Neural cell (in vitro differentiated cells): Measurements from ENCODE around the gene CYP19A1. TPM values are rescaled to one million over a fixed set of nuclear protein-coding genes. Genes with fewer than 3 reads are reported as not detected.

Experiments used
- H2AFZ ChIP-seq: fragments of 200-600, 300-800 bp; sonication (generic), shearing (Covaris generic); 2 replicates; pipeline ENCODE4 v1.6.0; 2014; ENCODE audit warnings: low read depth, mild to moderate bottlenecking, antibody characterized with exemption, low read length, moderate library complexity
- H3F3A ChIP-seq: fragments of 200-600 bp; shearing (Covaris generic); 2 replicates; pipeline ENCODE4 v1.6.1; 2016; ENCODE audit warnings: mild to moderate bottlenecking, moderate library complexity, mixed read lengths, antibody characterized with exemption, low read length; ENCODE audit not compliant: insufficient read depth, poor library complexity, severe bottlenecking
- H3K27ac ChIP-seq: fragments of 200-600, 300-800 bp; sonication (generic), shearing (Covaris generic); 2 replicates; pipeline ENCODE4 v1.5.1; 2014; ENCODE audit warnings: mild to moderate bottlenecking, low read length, moderate library complexity
- H3K27me3 ChIP-seq: fragments of 300-800, 200-600 bp; sonication (generic), shearing (Covaris generic); 2 replicates; pipeline ENCODE4 v1.6.0; 2014; ENCODE audit warnings: mild to moderate bottlenecking, low read depth, low read length, moderate library complexity; ENCODE audit not compliant: insufficient read depth
- H3K36me3 ChIP-seq: fragments of 300-800, 200-600 bp; sonication (generic), shearing (Covaris generic); 2 replicates; pipeline ENCODE4 v1.5.1; 2014; ENCODE audit warnings: mild to moderate bottlenecking, antibody characterized with exemption, low read length, moderate library complexity; ENCODE audit not compliant: insufficient read depth
- H3K4me2 ChIP-seq: fragments of 300-800, 200-600 bp; sonication (generic), shearing (Covaris generic); 2 replicates; pipeline ENCODE4 v1.6.0; 2014; ENCODE audit warnings: mild to moderate bottlenecking, low read length
- H3K4me3 ChIP-seq: fragments of 300-800, 200-600 bp; sonication (generic), shearing (Covaris generic); 2 replicates; pipeline ENCODE4 v1.5.1; 2014; ENCODE audit warnings: mild to moderate bottlenecking, low read length, moderate library complexity
- H3K79me2 ChIP-seq: fragments of 200-600 bp; shearing (Covaris generic); replicated peaks from 2 replicates; pipeline ENCODE4 v1.6.0; 2014; ENCODE audit warnings: mild to moderate bottlenecking, low read length, moderate library complexity; ENCODE audit not compliant: insufficient read depth
- H3K9ac ChIP-seq: fragments of 300-800, 200-600 bp; sonication (generic), shearing (Covaris generic); 2 replicates; pipeline ENCODE4 v1.6.1; 2016; ENCODE audit warnings: mild to moderate bottlenecking, low read length, mixed read lengths
- H3K9me2 ChIP-seq: fragments of 200-600 bp; shearing (Covaris generic); 2 replicates; pipeline ENCODE4 v1.6.1; 2016; ENCODE audit warnings: mild to moderate bottlenecking, low read length, mixed read lengths; ENCODE audit not compliant: insufficient read depth
- H3K9me3 ChIP-seq: fragments of 200-600, 300-800 bp; sonication (generic), shearing (Covaris generic); 2 replicates; pipeline ENCODE4 v1.6.1; 2016; ENCODE audit warnings: mild to moderate bottlenecking, mixed run types, low read length, moderate library complexity, mixed read lengths
- H4K20me1 ChIP-seq: fragments of 200-600 bp; shearing (Covaris generic); 2 replicates; pipeline ENCODE4 v1.6.1; 2016; ENCODE audit warnings: mild to moderate bottlenecking, mixed run types; ENCODE audit not compliant: insufficient read depth
- EP300 ChIP-seq: fragments of 450-650 bp; conservative IDR thresholded peaks from 2 replicates; pipeline ENCODE4 v1.6.1; 2014; ENCODE audit warnings: antibody characterized with exemption, mild to moderate bottlenecking, moderate library complexity; ENCODE audit not compliant: poor library complexity, severe bottlenecking
- EZH2 ChIP-seq: fragments of 200-600, 300-800 bp; shearing (Covaris generic), sonication (generic); IDR thresholded peaks from 2 replicates; pipeline ENCODE4 v1.6.1; 2014; ENCODE audit warnings: antibody characterized with exemption, low read length, borderline replicate concordance, mild to moderate bottlenecking; ENCODE audit not compliant: insufficient read depth, poor library complexity, severe bottlenecking
- MXI1 ChIP-seq: fragments of 450-650 bp; conservative IDR thresholded peaks from 2 replicates; pipeline ENCODE4 v1.6.1; 2014; ENCODE audit warnings: antibody characterized with exemption, mild to moderate bottlenecking; ENCODE audit not compliant: poor library complexity, severe bottlenecking
- POLR2AphosphoS5 ChIP-seq: IDR thresholded peaks from 2 replicates; pipeline ENCODE4 v1.6.1; 2012
- RAD21 ChIP-seq: fragments of 450-650 bp; conservative IDR thresholded peaks from 2 replicates; pipeline ENCODE4 v1.6.1; 2014; ENCODE audit warnings: antibody characterized with exemption, mild to moderate bottlenecking, moderate library complexity
- SMC3 ChIP-seq: fragments of 450-650 bp; conservative IDR thresholded peaks from 2 replicates; pipeline ENCODE4 v1.6.1; 2014; ENCODE audit warnings: antibody characterized with exemption, mild to moderate bottlenecking, moderate library complexity; ENCODE audit not compliant: poor library complexity
- TAF1 ChIP-seq: IDR thresholded peaks from 2 replicates; pipeline ENCODE4 v1.6.1; 2012; ENCODE audit warnings: low read depth
- polyA plus RNA-seq: library from polyadenylated mRNA; depleted of rRNA; stranded (reverse); fragments of >200 nt; gene quantifications from 2 replicates; pipeline ENCODE4 v1.2.3, GENCODE V29; 2014
- TF ChIP-seq, protein P1 (sequence below): IDR thresholded peaks from 2 replicates; pipeline ENCODE4 v1.6.1; 2012; ENCODE audit warnings: borderline replicate concordance
- TF ChIP-seq, protein P2 (sequence below): fragments of 450-650 bp; IDR thresholded peaks from 2 replicates; pipeline ENCODE4 v1.5.1; 2014; ENCODE audit warnings: antibody characterized with exemption, mild to moderate bottlenecking, moderate library complexity; ENCODE audit not compliant: poor library complexity, severe bottlenecking

Gene CYP19A1
- polyA plus RNA-seq, 1 donor from 2014 or later, result not detected

DNA sequence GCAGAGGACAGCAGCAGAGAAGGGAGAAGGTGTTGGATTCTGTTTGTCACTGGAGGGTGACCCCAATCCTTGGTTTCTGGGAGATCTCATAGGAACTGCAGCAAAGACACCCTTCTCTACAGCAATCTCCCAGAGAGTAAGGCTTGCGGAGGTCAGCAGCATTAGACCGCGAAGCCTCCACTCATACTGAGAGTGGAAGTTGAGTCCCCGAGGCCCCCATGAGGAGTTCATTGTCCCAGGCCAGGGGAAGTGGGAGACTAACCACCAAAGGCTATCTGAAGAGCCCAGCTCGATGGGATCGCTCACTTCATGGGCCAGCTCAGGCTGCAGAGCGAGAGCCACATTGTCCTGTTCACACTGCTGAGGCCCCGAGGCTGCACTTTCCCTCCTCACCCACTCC is 47.6 kb upstream of the CYP19A1 start:
- Histone ChIP-seq H3K4me2 (no peak overlapping the region), H3F3A (no peaks in the 10 kb centered on the region), H3K36me3 (no peaks in the 10 kb centered on the region), H2AFZ (no peak overlapping the region), H3K4me3 (no peak overlapping the region), H4K20me1 (no peaks in the 10 kb centered on the region), H3K9me2 (no peaks in the 10 kb centered on the region), H3K79me2 (no peaks in the 10 kb centered on the region), H3K27me3 (no peaks in the 10 kb centered on the region), H3K27ac (no peak overlapping the region), H3K9ac (no peak overlapping the region), H3K9me3 (no peaks in the 10 kb centered on the region)
- TF ChIP-seq SMC3, result no peak
- no peak for TF ChIP-seq RAD21
- TF ChIP-seq EP300, result no peak
- TF ChIP-seq POLR2AphosphoS5, result no peak
- no peak for TF ChIP-seq EZH2
- TF ChIP-seq MXI1, result no peak
- TF ChIP-seq, protein P1, sequence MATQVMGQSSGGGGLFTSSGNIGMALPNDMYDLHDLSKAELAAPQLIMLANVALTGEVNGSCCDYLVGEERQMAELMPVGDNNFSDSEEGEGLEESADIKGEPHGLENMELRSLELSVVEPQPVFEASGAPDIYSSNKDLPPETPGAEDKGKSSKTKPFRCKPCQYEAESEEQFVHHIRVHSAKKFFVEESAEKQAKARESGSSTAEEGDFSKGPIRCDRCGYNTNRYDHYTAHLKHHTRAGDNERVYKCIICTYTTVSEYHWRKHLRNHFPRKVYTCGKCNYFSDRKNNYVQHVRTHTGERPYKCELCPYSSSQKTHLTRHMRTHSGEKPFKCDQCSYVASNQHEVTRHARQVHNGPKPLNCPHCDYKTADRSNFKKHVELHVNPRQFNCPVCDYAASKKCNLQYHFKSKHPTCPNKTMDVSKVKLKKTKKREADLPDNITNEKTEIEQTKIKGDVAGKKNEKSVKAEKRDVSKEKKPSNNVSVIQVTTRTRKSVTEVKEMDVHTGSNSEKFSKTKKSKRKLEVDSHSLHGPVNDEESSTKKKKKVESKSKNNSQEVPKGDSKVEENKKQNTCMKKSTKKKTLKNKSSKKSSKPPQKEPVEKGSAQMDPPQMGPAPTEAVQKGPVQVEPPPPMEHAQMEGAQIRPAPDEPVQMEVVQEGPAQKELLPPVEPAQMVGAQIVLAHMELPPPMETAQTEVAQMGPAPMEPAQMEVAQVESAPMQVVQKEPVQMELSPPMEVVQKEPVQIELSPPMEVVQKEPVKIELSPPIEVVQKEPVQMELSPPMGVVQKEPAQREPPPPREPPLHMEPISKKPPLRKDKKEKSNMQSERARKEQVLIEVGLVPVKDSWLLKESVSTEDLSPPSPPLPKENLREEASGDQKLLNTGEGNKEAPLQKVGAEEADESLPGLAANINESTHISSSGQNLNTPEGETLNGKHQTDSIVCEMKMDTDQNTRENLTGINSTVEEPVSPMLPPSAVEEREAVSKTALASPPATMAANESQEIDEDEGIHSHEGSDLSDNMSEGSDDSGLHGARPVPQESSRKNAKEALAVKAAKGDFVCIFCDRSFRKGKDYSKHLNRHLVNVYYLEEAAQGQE, result no peak
- TF ChIP-seq, protein P2, sequence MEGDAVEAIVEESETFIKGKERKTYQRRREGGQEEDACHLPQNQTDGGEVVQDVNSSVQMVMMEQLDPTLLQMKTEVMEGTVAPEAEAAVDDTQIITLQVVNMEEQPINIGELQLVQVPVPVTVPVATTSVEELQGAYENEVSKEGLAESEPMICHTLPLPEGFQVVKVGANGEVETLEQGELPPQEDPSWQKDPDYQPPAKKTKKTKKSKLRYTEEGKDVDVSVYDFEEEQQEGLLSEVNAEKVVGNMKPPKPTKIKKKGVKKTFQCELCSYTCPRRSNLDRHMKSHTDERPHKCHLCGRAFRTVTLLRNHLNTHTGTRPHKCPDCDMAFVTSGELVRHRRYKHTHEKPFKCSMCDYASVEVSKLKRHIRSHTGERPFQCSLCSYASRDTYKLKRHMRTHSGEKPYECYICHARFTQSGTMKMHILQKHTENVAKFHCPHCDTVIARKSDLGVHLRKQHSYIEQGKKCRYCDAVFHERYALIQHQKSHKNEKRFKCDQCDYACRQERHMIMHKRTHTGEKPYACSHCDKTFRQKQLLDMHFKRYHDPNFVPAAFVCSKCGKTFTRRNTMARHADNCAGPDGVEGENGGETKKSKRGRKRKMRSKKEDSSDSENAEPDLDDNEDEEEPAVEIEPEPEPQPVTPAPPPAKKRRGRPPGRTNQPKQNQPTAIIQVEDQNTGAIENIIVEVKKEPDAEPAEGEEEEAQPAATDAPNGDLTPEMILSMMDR, result no peak
- no peak for TF ChIP-seq TAF1

DNA sequence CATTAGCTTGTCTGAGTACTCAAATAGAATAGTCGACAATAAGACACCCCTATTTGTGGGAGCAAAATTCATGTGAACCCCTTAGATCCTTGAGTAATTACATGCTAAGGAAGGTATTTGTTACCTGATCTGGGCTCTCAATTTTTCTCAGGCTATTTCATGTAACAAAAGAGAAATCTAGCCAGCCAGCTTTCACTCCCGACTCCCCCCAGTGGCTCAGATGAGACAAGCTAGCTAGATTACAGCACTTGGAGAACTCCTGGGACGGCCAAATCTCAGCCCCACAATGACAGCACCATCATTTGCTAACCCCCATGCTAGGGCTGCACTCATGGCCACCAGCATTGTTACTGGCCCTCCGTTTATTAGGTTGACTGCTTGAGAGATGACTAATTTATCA is 44.4 kb upstream of the CYP19A1 start:
- no peaks in the 10 kb centered on the region for H3K9me2 ChIP-seq
- H3K79me2 ChIP-seq, result no peaks in the 10 kb centered on the region
- no peak overlapping the region for H3K4me3 ChIP-seq
- no peaks in the 10 kb centered on the region for H3K27me3 ChIP-seq
- H4K20me1 ChIP-seq, result no peaks in the 10 kb centered on the region
- no peaks in the 10 kb centered on the region for H3F3A ChIP-seq
- H2AFZ ChIP-seq, result no peak overlapping the region
- TF ChIP-seq MXI1, result no peak
- no peak for TF ChIP-seq EZH2
- TF ChIP-seq, protein P1, result no peak
- TF ChIP-seq, protein P2, result peak; percentile 69
- peak; percentile 52 for TF ChIP-seq RAD21
- peak; percentile 56 for TF ChIP-seq SMC3
- no peak for TF ChIP-seq EP300
- TF ChIP-seq TAF1, result no peak
- TF ChIP-seq POLR2AphosphoS5, result no peak
- no peaks in the 10 kb centered on the region for H3K36me3 ChIP-seq
- H3K9me3 ChIP-seq, result no peaks in the 10 kb centered on the region
- H3K4me2 ChIP-seq, result no peak overlapping the region
- H3K9ac ChIP-seq, result no peak overlapping the region
- no peak overlapping the region for H3K27ac ChIP-seq
